Measurements from ENCODE around the gene PTPN4.

- TF ChIP-seq CTCF (IDR thresholded peaks at IDR 0.05; ENCODE audit: insufficient read depth, low read length) (no peak), GABPA (IDR thresholded peaks at IDR 0.05; ENCODE audit: low read depth) (no peak)
These were observed 141.3 kb downstream of the PTPN4 start for GRCh38 chr2:119901013-119901412.
